H9 (cell line): Measurements from ENCODE around the gene TNFAIP2. TPM values are rescaled to one million over a fixed set of nuclear protein-coding genes. Genes with fewer than 3 reads are reported as not detected.
A peak's percentile ranks its signal among the peaks of the same experiment; 100 is the strongest.

Experiments used
- DNase-seq: peaks from one replicate; pipeline ENCODE4 v3.0.0-alpha.2; 2017
- H2AFZ ChIP-seq: one replicate; pipeline ENCODE4 v1.6.1; 2013; ENCODE audit warnings: mild to moderate bottlenecking, low read length, control low read depth, moderate library complexity
- H2AK5ac ChIP-seq: 2 replicates; pipeline ENCODE4 v1.6.1; 2013; ENCODE audit warnings: low read length, control low read depth, mixed read lengths; ENCODE audit not compliant: insufficient read length
- H2BK120ac ChIP-seq: one replicate; pipeline ENCODE4 v1.6.1; 2013; ENCODE audit warnings: low read depth, mild to moderate bottlenecking, low read length, control low read depth, inconsistent platforms; ENCODE audit not compliant: poor library complexity, severe bottlenecking
- H2BK12ac ChIP-seq: 2 replicates; pipeline ENCODE4 v1.6.1; 2013; ENCODE audit warnings: low read length, control low read depth, mixed read lengths, low read depth; ENCODE audit not compliant: insufficient read length
- H2BK15ac ChIP-seq: 2 replicates; pipeline ENCODE4 v1.6.1; 2013; ENCODE audit warnings: low read depth, low read length, control low read depth
- H2BK20ac ChIP-seq: one replicate; pipeline ENCODE4 v1.6.1; 2013; ENCODE audit warnings: low read depth, mild to moderate bottlenecking, low read length, control low read depth, inconsistent platforms; ENCODE audit not compliant: poor library complexity, severe bottlenecking
- H2BK5ac ChIP-seq: 2 replicates; pipeline ENCODE4 v1.6.1; 2013; ENCODE audit warnings: low read length, control low read depth, mixed read lengths; ENCODE audit not compliant: insufficient read length
- H3K14ac ChIP-seq: 2 replicates; pipeline ENCODE4 v1.6.1; 2013; ENCODE audit warnings: low read length, control low read depth; ENCODE audit not compliant: insufficient read depth
- H3K18ac ChIP-seq: 2 replicates; pipeline ENCODE4 v1.6.1; 2013; ENCODE audit warnings: low read depth, mild to moderate bottlenecking, mixed read lengths, low read length, control low read depth; ENCODE audit not compliant: insufficient read length
- H3K23ac ChIP-seq: 2 replicates; pipeline ENCODE4 v1.6.1; 2013; ENCODE audit warnings: low read length, control low read depth, mixed read lengths, low read depth; ENCODE audit not compliant: insufficient read length
- H3K23me2 ChIP-seq: 2 replicates; pipeline ENCODE4 v1.6.1; 2013; ENCODE audit warnings: low read depth, mild to moderate bottlenecking, mixed read lengths, low read length, control low read depth; ENCODE audit not compliant: insufficient read length, poor library complexity, severe bottlenecking
- H3K27ac ChIP-seq: 2 replicates; pipeline ENCODE4 v1.5.1; 2013; ENCODE audit warnings: low read length, control low read depth, mixed read lengths, low read depth; ENCODE audit not compliant: insufficient read length
- H3K27me3 ChIP-seq: 2 replicates; pipeline ENCODE4 v1.6.1; 2013; ENCODE audit warnings: low read length, control low read depth, inconsistent platforms; ENCODE audit not compliant: insufficient read depth
- H3K4ac ChIP-seq: 2 replicates; pipeline ENCODE4 v1.6.1; 2013; ENCODE audit warnings: low read depth, mild to moderate bottlenecking, control low read depth, inconsistent platforms, low read length, moderate library complexity
- H3K4me1 ChIP-seq: 2 replicates; pipeline ENCODE4 v1.6.1; 2013; ENCODE audit warnings: low read length, control low read depth, inconsistent platforms; ENCODE audit not compliant: insufficient read depth
- H3K4me2 ChIP-seq: 2 replicates; pipeline ENCODE4 v1.6.1; 2013; ENCODE audit warnings: low read length, control low read depth, mixed read lengths; ENCODE audit not compliant: insufficient read length, insufficient read depth
- H3K56ac ChIP-seq: 2 replicates; pipeline ENCODE4 v1.6.1; 2013; ENCODE audit warnings: low read depth, mild to moderate bottlenecking, mixed read lengths, low read length, control low read depth; ENCODE audit not compliant: insufficient read length
- H3K79me1 ChIP-seq: 2 replicates; pipeline ENCODE4 v1.6.1; 2013; ENCODE audit warnings: low read depth, mild to moderate bottlenecking, moderate library complexity, low read length, control low read depth, inconsistent platforms; ENCODE audit not compliant: insufficient read depth, poor library complexity, severe bottlenecking
- H3K79me2 ChIP-seq: 2 replicates; pipeline ENCODE4 v1.6.1; 2013; ENCODE audit warnings: low read length, control low read depth, inconsistent platforms; ENCODE audit not compliant: insufficient read depth
- H3K9ac ChIP-seq: 2 replicates; pipeline ENCODE4 v1.6.1; 2013; ENCODE audit warnings: low read length, control low read depth, mixed read lengths; ENCODE audit not compliant: insufficient read length; ENCODE audit errors: extremely low read depth
- H3K9me3 ChIP-seq: one replicate; pipeline ENCODE4 v1.6.1; 2013; ENCODE audit warnings: low read depth, low read length, inconsistent platforms; ENCODE audit not compliant: control insufficient read depth
- H3T11ph ChIP-seq: one replicate; pipeline ENCODE4 v1.6.1; 2013; ENCODE audit warnings: mild to moderate bottlenecking, low read length, control low read depth, inconsistent platforms
- H4K20me1 ChIP-seq: one replicate; pipeline ENCODE4 v1.6.1; 2013; ENCODE audit not compliant: control insufficient read depth, insufficient read length, insufficient read depth
- H4K5ac ChIP-seq: 2 replicates; pipeline ENCODE4 v1.6.1; 2013; ENCODE audit warnings: low read depth, mild to moderate bottlenecking, mixed read lengths, low read length, control low read depth; ENCODE audit not compliant: insufficient read length
- H4K8ac ChIP-seq: replicated peaks from 2 replicates; pipeline ENCODE4 v1.6.1; 2013; ENCODE audit warnings: low read length, control low read depth, mixed read lengths, low read depth; ENCODE audit not compliant: insufficient read length
- H4K91ac ChIP-seq: 2 replicates; pipeline ENCODE4 v1.6.1; 2013; ENCODE audit warnings: low read depth, mild to moderate bottlenecking, moderate library complexity, mixed read lengths, low read length, control low read depth; ENCODE audit not compliant: insufficient read length
- H3K27ac Mint-ChIP-seq, 3 experiments: 2 replicates in 2 of 3; 3 replicates in 1 of 3; pipeline ENCODE4 v1.8.0; 2020 to 2021; ENCODE audit warnings: mixed read lengths in 3 of 3, mild to moderate bottlenecking in 1 of 3, moderate library complexity in 1 of 3
- H3K27me3 Mint-ChIP-seq: 2 replicates; pipeline ENCODE4 v1.8.0; 2021; ENCODE audit warnings: low read depth, mild to moderate bottlenecking, moderate library complexity, mixed read lengths
- H3K36me3 Mint-ChIP-seq, 3 experiments: 2 replicates in 2 of 3; 3 replicates in 1 of 3; pipeline ENCODE4 v1.8.0; 2020 to 2021; ENCODE audit warnings: low read depth in 3 of 3, mixed read lengths in 3 of 3; ENCODE audit not compliant: insufficient read depth in 1 of 3
- H3K4me1 Mint-ChIP-seq, 2 experiments: 2 replicates each; pipeline ENCODE4 v1.8.0; 2020; ENCODE audit warnings: mixed read lengths in 2 of 2
- H3K4me3 Mint-ChIP-seq, 2 experiments: 2 replicates in 1 of 2; 3 replicates in 1 of 2; pipeline ENCODE4 v1.8.0; 2020 to 2021; ENCODE audit warnings: mild to moderate bottlenecking in 2 of 2, mixed read lengths in 2 of 2, moderate library complexity in 1 of 2
- H3K9me3 Mint-ChIP-seq, 2 experiments: 2 replicates in 1 of 2; 3 replicates in 1 of 2; pipeline ENCODE4 v1.8.0; 2020; ENCODE audit warnings: mild to moderate bottlenecking in 2 of 2, mixed read lengths in 2 of 2, moderate library complexity in 1 of 2
- CTCF ChIP-seq: fragments of 200-600 bp; sonication (generic); conservative IDR thresholded peaks from 3 replicates; pipeline ENCODE4 v1.8.0; 2021; ENCODE audit warnings: antibody characterized with exemption, mild to moderate bottlenecking
- WGBS: extraction: QIAGEN DNeasy Blood & Tissue Kit; methylation state at CpG from one replicate; pipeline ENCODE4 v1.1.7; 2013; ENCODE audit warnings: missing lambda C conversion rate, low lambda C conversion rate, mixed read lengths; ENCODE audit not compliant: insufficient read length; ENCODE audit errors: extremely low coverage; 5-methylcytosine and 5-hydroxymethylcytosine counted together
- total RNA-seq: library from RNA; stranded (reverse); gene quantifications from 2 replicates; pipeline ENCODE4 v1.2.1, GENCODE V29; 2021

TNFAIP2 gene
- total RNA-seq, 1 experiment from 2014 or later: 29.3 TPM

GRCh38 chr14:103136388-103137271 lies 13.4 kb downstream of the TNFAIP2 start:
- H4K5ac ChIP-seq: no peak overlapping the region
- H2AK5ac ChIP-seq: no peak overlapping the region
- Mint-ChIP-seq H3K9me3 (no peaks in the 10 kb centered on the region; a peak in 2 of 5 replicates), H3K4me3 (0 out of 5 replicates have a peak overlapping the region, but pooled peaks of 1 of the 2 experiments have one; percentile 31), H3K36me3 (peaks cover 9 to 33% (median 17%) of the 10 kb centered on the region in 3 experiments; a peak in 5 of 7 replicates), H3K27me3 (peaks cover 7% of the 10 kb centered on the region), H3K27ac (peak overlapping the region; percentile 53 to 86 (median 58); a peak in 4 of 7 replicates), H3K4me1 (peaks cover 25 to 36% of the 10 kb centered on the region in 2 experiments)
- H2AFZ ChIP-seq: no peak overlapping the region
- H4K20me1 ChIP-seq: no peaks in the 10 kb centered on the region
- no peaks in the 10 kb centered on the region for H3K27me3 ChIP-seq
- no peak overlapping the region for H3K9ac ChIP-seq
- no peak overlapping the region for H3T11ph ChIP-seq
- no peak overlapping the region for H3K18ac ChIP-seq
- no peaks in the 10 kb centered on the region for H3K79me1 ChIP-seq
- H2BK12ac ChIP-seq: no peak overlapping the region
- no peak overlapping the region for H3K23ac ChIP-seq
- no peak overlapping the region for H4K8ac ChIP-seq
- no peak overlapping the region for H2BK120ac ChIP-seq
- H3K23me2 ChIP-seq: peaks cover 8% of the 10 kb centered on the region
- H3K79me2 ChIP-seq: no peaks in the 10 kb centered on the region
- TF ChIP-seq CTCF: no peak
- WGBS: no CpG with 5 or more reads among the region's 20 CpGs
- no peak overlapping the region for H2BK20ac ChIP-seq
- no peak overlapping the region for H3K56ac ChIP-seq
- H3K14ac ChIP-seq: no peak overlapping the region
- H3K4ac ChIP-seq: no peak overlapping the region
- no peaks in the 10 kb centered on the region for H3K9me3 ChIP-seq
- no peaks in the 10 kb centered on the region; the same call in 1 of the 2 replicates for H3K4me1 ChIP-seq
- no peak overlapping the region for H3K4me2 ChIP-seq
- peak; percentile 85 for DNase-seq
- no peak overlapping the region for H3K27ac ChIP-seq
- H2BK5ac ChIP-seq: no peak overlapping the region
- H4K91ac ChIP-seq: no peak overlapping the region
- H2BK15ac ChIP-seq: no peak overlapping the region
